ENCODE measurements around the gene GAD2. TPM values are rescaled to one million over a fixed set of nuclear protein-coding genes. Genes with fewer than 3 reads are reported as not detected.

GAD2 gene
- total RNA-seq, 4 donors from 2014 or later = not detected

GRCh38 chr10:26211781-26212444 is 4.7 kb upstream of the GAD2 start:
- Histone ChIP-seq H3K27ac (no peak overlapping the region), H3K4me1 (peaks cover 0 to 13% (median 2%) of the 10 kb centered on the region in 4 donors), H3K36me3 (no peaks in the 10 kb centered on the region), H3K9me3 (peaks cover 0 to 5% (median 0%) of the 10 kb centered on the region in 4 donors), H3K27me3 (peaks cover 0 to 16% of the 10 kb centered on the region in 2 donors), H3K4me3 (no peak overlapping the region)
- TF ChIP-seq CTCF (IDR thresholded peaks at IDR 0.05) = no peak
- no peak for TF ChIP-seq POLR2A (IDR thresholded peaks at IDR 0.05)
- DNase-seq = no peak

- Histone ChIP-seq H3K4me1 (peaks cover 0 to 13% (median 3%) of the 10 kb centered on the region in 4 donors), H3K4me3 (no peak overlapping the region), H3K27me3 (peaks cover 0 to 22% of the 10 kb centered on the region in 2 donors), H3K36me3 (no peaks in the 10 kb centered on the region), H3K9me3 (peaks cover 0 to 5% (median 0%) of the 10 kb centered on the region in 4 donors), H3K27ac (no peak overlapping the region)
- TF ChIP-seq POLR2A (IDR thresholded peaks at IDR 0.05) = no peak
- no peak for TF ChIP-seq CTCF (IDR thresholded peaks at IDR 0.05)
- no peak for DNase-seq
Measured at GRCh38 chr10:26212511-26212910, 4.1 kb upstream of the GAD2 start.

- Histone ChIP-seq H3K4me3 (no peak overlapping the region), H3K4me1 (peaks cover 0 to 13% (median 6%) of the 10 kb centered on the region in 4 donors), H3K9me3 (peaks cover 0 to 5% (median 0%) of the 10 kb centered on the region in 4 donors), H3K36me3 (no peaks in the 10 kb centered on the region), H3K27ac (no peak overlapping the region), H3K27me3 (peaks cover 0 to 30% of the 10 kb centered on the region in 2 donors)
- DNase-seq = no peak
- TF ChIP-seq POLR2A (IDR thresholded peaks at IDR 0.05) (no peak), CTCF (IDR thresholded peaks at IDR 0.05) (no peak)
Measured at GRCh38 chr10:26213157-26213800, 3.3 kb upstream of the GAD2 start.

DNA sequence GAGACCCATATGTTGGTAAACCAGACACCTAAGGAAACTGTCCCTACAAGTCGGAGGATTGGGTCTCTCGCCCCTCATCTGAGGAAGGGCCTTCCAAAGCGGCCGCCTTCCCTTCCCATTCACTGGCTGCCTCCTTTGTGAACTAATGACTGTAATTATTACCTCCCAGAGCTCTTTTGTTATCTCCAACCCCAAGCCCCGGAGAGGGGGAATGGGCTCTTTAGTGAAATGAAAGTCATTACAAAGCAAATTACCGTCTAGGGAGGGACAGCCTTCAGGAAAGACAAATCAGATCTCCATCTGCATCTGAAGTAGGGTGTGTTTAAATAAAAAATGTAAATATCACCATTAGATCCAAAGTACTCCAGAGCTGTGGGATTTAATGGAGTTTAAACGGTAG is 2.6 kb upstream of the GAD2 start:
- no peak for DNase-seq
- no peak for TF ChIP-seq CTCF (IDR thresholded peaks at IDR 0.05)
- TF ChIP-seq POLR2A (IDR thresholded peaks at IDR 0.05) = no peak
- Histone ChIP-seq H3K36me3 (no peaks in the 10 kb centered on the region), H3K9me3 (peaks cover 0 to 5% (median 0%) of the 10 kb centered on the region in 4 donors), H3K4me3 (no peak overlapping the region), H3K27me3 (peaks cover 0 to 31% of the 10 kb centered on the region in 2 donors), H3K27ac (no peak overlapping the region), H3K4me1 (peaks cover 0 to 13% (median 6%) of the 10 kb centered on the region in 4 donors)

DNA sequence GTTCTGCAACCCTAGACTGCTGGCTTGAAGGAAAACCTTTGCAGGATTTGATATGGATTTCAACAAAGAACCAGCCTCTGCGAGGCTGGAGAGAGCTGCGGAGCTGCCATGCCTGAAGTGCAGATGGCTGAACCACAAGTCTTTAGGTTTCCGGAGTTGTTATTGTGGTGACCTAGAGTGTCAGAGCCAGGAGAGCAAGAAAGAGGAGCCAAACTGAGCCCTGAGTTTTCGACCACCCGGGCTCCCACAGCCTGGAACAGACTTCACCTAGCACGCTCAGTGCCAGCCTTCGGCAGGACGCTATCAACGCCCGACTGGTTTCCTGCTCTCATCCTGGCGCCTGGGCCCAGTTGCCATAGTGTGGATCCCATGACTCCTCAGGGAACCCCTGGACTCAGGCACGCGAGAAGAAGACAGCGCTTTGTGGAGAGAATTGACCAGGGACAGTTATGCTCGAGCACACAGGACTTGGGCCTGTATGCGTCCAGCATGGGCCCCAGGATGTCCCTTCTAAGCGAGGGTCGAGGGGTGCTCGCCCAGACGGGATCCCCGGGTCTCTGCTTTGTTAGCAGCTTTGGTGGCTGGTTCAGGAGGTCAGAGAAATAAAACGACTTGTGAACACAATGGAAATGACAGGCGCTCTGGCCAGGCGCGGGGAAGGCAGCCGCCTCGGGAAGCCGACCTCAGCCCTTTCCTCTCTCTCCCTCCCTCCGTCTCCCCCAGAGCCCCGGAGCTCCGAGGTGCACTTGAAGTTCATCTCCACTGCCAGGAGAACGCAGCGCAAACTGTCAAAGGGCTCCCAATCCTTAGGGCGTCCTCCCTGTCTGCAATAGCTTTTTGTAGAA is 1.8 kb upstream of the GAD2 start:
- Histone ChIP-seq H3K27ac (no peak overlapping the region), H3K27me3 (peaks cover 0 to 39% of the 10 kb centered on the region in 2 donors), H3K4me3 (no peak overlapping the region), H3K4me1 (peaks cover 0 to 13% (median 6%) of the 10 kb centered on the region in 4 donors), H3K36me3 (no peaks in the 10 kb centered on the region), H3K9me3 (peaks cover 0 to 5% (median 0%) of the 10 kb centered on the region in 4 donors)
- DNase-seq = no peak
- no peak for TF ChIP-seq CTCF (IDR thresholded peaks at IDR 0.05)
- TF ChIP-seq POLR2A (IDR thresholded peaks at IDR 0.05) = no peak

All from Peyer's patch (tissue), 4 donors.